HG02943 (cell line): Measurements from ENCODE around the gene CCDC149.

Source experiments
- ATAC-seq: cut with Tn5 transposase; IDR thresholded peaks from one replicate; pipeline ENCODE4 v1.9.1; 2021; ENCODE audit warnings: mild to moderate bottlenecking, low read depth, moderate library complexity; ENCODE audit not compliant: unreplicated experiment

The CCDC149 gene

GRCh38 chr4:24845902-24846301 is 66.9 kb downstream of the CCDC149 start:
- no peak for ATAC-seq

GRCh38 chr4:24845132-24845531 is 67.7 kb downstream of the CCDC149 start:
- no peak for ATAC-seq

- no peak for ATAC-seq
Measured at GRCh38 chr4:24843096-24843495, 69.7 kb downstream of the CCDC149 start.

GRCh38 chr4:24842356-24842755 is 70.5 kb downstream of the CCDC149 start:
- ATAC-seq = no peak

- no peak for ATAC-seq
Measured at GRCh38 chr4:24840826-24841543, 71.9 kb downstream of the CCDC149 start.

GRCh38 chr4:24840362-24840761 is 72.5 kb downstream of the CCDC149 start:
- ATAC-seq = no peak

GRCh38 chr4:24837781-24838180 is 75.1 kb downstream of the CCDC149 start:
- no peak for ATAC-seq

GRCh38 chr4:24837336-24837735 is 75.5 kb downstream of the CCDC149 start:
- no peak for ATAC-seq

GRCh38 chr4:24836661-24837242 is 76.1 kb downstream of the CCDC149 start:
- ATAC-seq = no peak

- no peak for ATAC-seq
Measured at GRCh38 chr4:24835696-24836095, 77.1 kb downstream of the CCDC149 start.

GRCh38 chr4:24831637-24832036 is 81.2 kb downstream of the CCDC149 start:
- no peak for ATAC-seq

GRCh38 chr4:24824720-24825119 is 88.1 kb downstream of the CCDC149 start:
- ATAC-seq = no peak

GRCh38 chr4:24820541-24820940 is 92.3 kb downstream of the CCDC149 start:
- ATAC-seq = no peak

GRCh38 chr4:24816797-24817196 is 96.0 kb downstream of the CCDC149 start:
- no peak for ATAC-seq

GRCh38 chr4:24813732-24814131 is 99.1 kb downstream of the CCDC149 start:
- no peak for ATAC-seq

- ATAC-seq = no peak
Measured at GRCh38 chr4:24810871-24811631, 101.8 kb downstream of the CCDC149 start.

GRCh38 chr4:24809815-24810405 is 102.9 kb downstream of the CCDC149 start:
- ATAC-seq = no peak

- ATAC-seq = no peak
Measured at GRCh38 chr4:24809376-24809775, 103.5 kb downstream of the CCDC149 start.

- no peak for ATAC-seq
Measured at GRCh38 chr4:24808955-24809354, 103.9 kb downstream of the CCDC149 start.

- ATAC-seq = no peak
Measured at GRCh38 chr4:24808261-24808660, 104.6 kb downstream of the CCDC149 start.

- no peak for ATAC-seq
Measured at GRCh38 chr4:24807611-24808010, 105.2 kb downstream of the CCDC149 start.
